ENCODE results near the gene TMCC3.

The TMCC3 gene

GRCh38 chr12:94649349-94650142 lies 811 bp downstream of the TMCC3 start:
- Histone ChIP-seq H3K27me3 (replicated peaks; ENCODE audit: insufficient read depth, low read length) (no peaks in the 10 kb centered on the region), H3K9me2 (replicated peaks; ENCODE audit: insufficient read depth, low read length) (no peaks in the 10 kb centered on the region), H3F3A (ENCODE audit: insufficient read depth, low read length) (peaks cover 20% of the 10 kb centered on the region; the same call in 1 of the 2 replicates), H3K9me3 (replicated peaks; ENCODE audit: insufficient read depth, low read length) (no peaks in the 10 kb centered on the region), H3K4me1 (ENCODE audit: low read length) (peaks cover 29% of the 10 kb centered on the region), H3K79me2 (ENCODE audit: low read length) (peaks cover 43% of the 10 kb centered on the region), H3K36me3 (replicated peaks; ENCODE audit: insufficient read depth, low read length) (no peaks in the 10 kb centered on the region), H4K20me1 (ENCODE audit: insufficient read depth, low read length) (no peaks in the 10 kb centered on the region), H3K9ac (ENCODE audit: low read length) (peak overlapping the region; percentile 71), H3K4me3 (ENCODE audit: low read length) (peak overlapping the region; percentile 68), H3K4me2 (ENCODE audit: low read depth, low read length) (peak overlapping the region; percentile 82), H3K27ac (ENCODE audit: low read length) (peak overlapping the region; percentile 39; the same call in 1 of the 2 replicates), H2AFZ (ENCODE audit: low read length) (peak overlapping the region; percentile 68)
- TF ChIP-seq EZH2 (optimal IDR thresholded peaks at IDR 0.05; ENCODE audit: low read depth, low read length): no peak
- TF ChIP-seq, protein P1, sequence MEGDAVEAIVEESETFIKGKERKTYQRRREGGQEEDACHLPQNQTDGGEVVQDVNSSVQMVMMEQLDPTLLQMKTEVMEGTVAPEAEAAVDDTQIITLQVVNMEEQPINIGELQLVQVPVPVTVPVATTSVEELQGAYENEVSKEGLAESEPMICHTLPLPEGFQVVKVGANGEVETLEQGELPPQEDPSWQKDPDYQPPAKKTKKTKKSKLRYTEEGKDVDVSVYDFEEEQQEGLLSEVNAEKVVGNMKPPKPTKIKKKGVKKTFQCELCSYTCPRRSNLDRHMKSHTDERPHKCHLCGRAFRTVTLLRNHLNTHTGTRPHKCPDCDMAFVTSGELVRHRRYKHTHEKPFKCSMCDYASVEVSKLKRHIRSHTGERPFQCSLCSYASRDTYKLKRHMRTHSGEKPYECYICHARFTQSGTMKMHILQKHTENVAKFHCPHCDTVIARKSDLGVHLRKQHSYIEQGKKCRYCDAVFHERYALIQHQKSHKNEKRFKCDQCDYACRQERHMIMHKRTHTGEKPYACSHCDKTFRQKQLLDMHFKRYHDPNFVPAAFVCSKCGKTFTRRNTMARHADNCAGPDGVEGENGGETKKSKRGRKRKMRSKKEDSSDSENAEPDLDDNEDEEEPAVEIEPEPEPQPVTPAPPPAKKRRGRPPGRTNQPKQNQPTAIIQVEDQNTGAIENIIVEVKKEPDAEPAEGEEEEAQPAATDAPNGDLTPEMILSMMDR (IDR thresholded peaks at IDR 0.05; ENCODE audit: low read length): peak; percentile 41
- no peak for TF ChIP-seq EZH2phosphoT487 (IDR thresholded peaks at IDR 0.05; ENCODE audit: low read length)
- DNase-seq: peak; percentile 57

- Histone ChIP-seq H3K4me1 (ENCODE audit: low read length) (peaks cover 38% of the 10 kb centered on the region), H3K9ac (ENCODE audit: low read length) (no peak overlapping the region), H3F3A (ENCODE audit: insufficient read depth, low read length) (peaks cover 20% of the 10 kb centered on the region; the same call in 1 of the 2 replicates), H3K79me2 (ENCODE audit: low read length) (peaks cover 49% of the 10 kb centered on the region), H3K9me2 (replicated peaks; ENCODE audit: insufficient read depth, low read length) (no peaks in the 10 kb centered on the region), H3K4me2 (ENCODE audit: low read depth, low read length) (peak overlapping the region; percentile 82; the same call in 1 of the 2 replicates), H3K4me3 (ENCODE audit: low read length) (peak overlapping the region; percentile 68), H3K27me3 (replicated peaks; ENCODE audit: insufficient read depth, low read length) (no peaks in the 10 kb centered on the region), H4K20me1 (ENCODE audit: insufficient read depth, low read length) (no peaks in the 10 kb centered on the region), H3K9me3 (replicated peaks; ENCODE audit: insufficient read depth, low read length) (no peaks in the 10 kb centered on the region), H2AFZ (ENCODE audit: low read length) (no peak overlapping the region), H3K36me3 (replicated peaks; ENCODE audit: insufficient read depth, low read length) (no peaks in the 10 kb centered on the region), H3K27ac (ENCODE audit: low read length) (no peak overlapping the region)
- DNase-seq: no peak
- TF ChIP-seq EZH2phosphoT487 (IDR thresholded peaks at IDR 0.05; ENCODE audit: low read length) (no peak), EZH2 (optimal IDR thresholded peaks at IDR 0.05; ENCODE audit: low read depth, low read length) (no peak)
- TF ChIP-seq, protein P1 (IDR thresholded peaks at IDR 0.05; ENCODE audit: low read length): no peak
Observed at GRCh38 chr12:94648578-94648977, 1.8 kb downstream of the TMCC3 start.

GRCh38 chr12:94644141-94644979 lies 6.0 kb downstream of the TMCC3 start:
- Histone ChIP-seq H3K36me3 (replicated peaks; ENCODE audit: insufficient read depth, low read length) (no peaks in the 10 kb centered on the region), H3K9me3 (replicated peaks; ENCODE audit: insufficient read depth, low read length) (no peaks in the 10 kb centered on the region), H3F3A (ENCODE audit: insufficient read depth, low read length) (peaks cover 27% of the 10 kb centered on the region), H3K79me2 (ENCODE audit: low read length) (peaks cover 72% of the 10 kb centered on the region), H3K27ac (ENCODE audit: low read length) (peak overlapping the region; percentile 10; the same call in 1 of the 2 replicates), H3K9ac (ENCODE audit: low read length) (no peak overlapping the region), H3K27me3 (replicated peaks; ENCODE audit: insufficient read depth, low read length) (no peaks in the 10 kb centered on the region), H3K4me3 (ENCODE audit: low read length) (no peak overlapping the region), H3K4me2 (ENCODE audit: low read depth, low read length) (no peak overlapping the region), H2AFZ (ENCODE audit: low read length) (no peak overlapping the region), H3K9me2 (replicated peaks; ENCODE audit: insufficient read depth, low read length) (no peaks in the 10 kb centered on the region), H4K20me1 (ENCODE audit: insufficient read depth, low read length) (no peaks in the 10 kb centered on the region), H3K4me1 (ENCODE audit: low read length) (peaks cover 59% of the 10 kb centered on the region)
- no peak for DNase-seq
- TF ChIP-seq EZH2phosphoT487 (IDR thresholded peaks at IDR 0.05; ENCODE audit: low read length) (no peak), EZH2 (optimal IDR thresholded peaks at IDR 0.05; ENCODE audit: low read depth, low read length) (no peak)
- TF ChIP-seq, protein P1 (IDR thresholded peaks at IDR 0.05; ENCODE audit: low read length): no peak

Data from MM.1S (cell line).